ENCODE results near the gene TBX3. TPM values are rescaled to one million over a fixed set of nuclear protein-coding genes. Genes with fewer than 3 reads are reported as not detected.

TBX3 gene
- polyA plus RNA-seq, 1 of the 3 experiments (the other 2 are of a cell fraction) = 10.2 TPM

DNA sequence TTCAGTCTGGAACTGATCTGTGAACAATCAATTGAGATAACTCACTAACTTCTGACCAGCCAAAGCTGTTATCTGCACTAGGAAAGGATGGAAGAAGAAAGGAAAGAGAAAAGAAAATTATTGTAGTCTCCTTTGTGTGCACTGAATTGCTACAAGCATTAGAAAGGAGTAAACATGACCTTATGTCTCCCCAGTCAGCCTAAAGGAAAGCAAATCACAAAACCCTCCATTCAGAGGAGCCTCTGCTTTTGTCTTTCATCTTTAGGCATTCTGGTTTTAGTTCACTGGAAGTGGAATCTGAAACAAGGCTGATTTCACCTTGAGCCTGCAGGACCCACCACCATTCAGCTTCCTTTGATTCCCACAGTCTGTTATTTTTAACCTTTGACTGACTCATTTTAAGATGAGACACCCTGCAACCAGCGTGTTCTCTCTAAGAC, 26.0 kb downstream of the TBX3 start (continued):
- TF ChIP-seq, protein P1, sequence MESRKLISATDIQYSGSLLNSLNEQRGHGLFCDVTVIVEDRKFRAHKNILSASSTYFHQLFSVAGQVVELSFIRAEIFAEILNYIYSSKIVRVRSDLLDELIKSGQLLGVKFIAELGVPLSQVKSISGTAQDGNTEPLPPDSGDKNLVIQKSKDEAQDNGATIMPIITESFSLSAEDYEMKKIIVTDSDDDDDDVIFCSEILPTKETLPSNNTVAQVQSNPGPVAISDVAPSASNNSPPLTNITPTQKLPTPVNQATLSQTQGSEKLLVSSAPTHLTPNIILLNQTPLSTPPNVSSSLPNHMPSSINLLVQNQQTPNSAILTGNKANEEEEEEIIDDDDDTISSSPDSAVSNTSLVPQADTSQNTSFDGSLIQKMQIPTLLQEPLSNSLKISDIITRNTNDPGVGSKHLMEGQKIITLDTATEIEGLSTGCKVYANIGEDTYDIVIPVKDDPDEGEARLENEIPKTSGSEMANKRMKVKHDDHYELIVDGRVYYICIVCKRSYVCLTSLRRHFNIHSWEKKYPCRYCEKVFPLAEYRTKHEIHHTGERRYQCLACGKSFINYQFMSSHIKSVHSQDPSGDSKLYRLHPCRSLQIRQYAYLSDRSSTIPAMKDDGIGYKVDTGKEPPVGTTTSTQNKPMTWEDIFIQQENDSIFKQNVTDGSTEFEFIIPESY (IDR thresholded peaks at IDR 0.05; ENCODE audit: borderline replicate concordance, low read depth) = no peak
- TF ChIP-seq NFIC (IDR thresholded peaks at IDR 0.05; ENCODE audit: borderline replicate concordance) = no peak
- TF ChIP-seq GABPA (IDR thresholded peaks at IDR 0.05; ENCODE audit: low read depth) = no peak
- no peak for TF ChIP-seq SIN3A (IDR thresholded peaks at IDR 0.05; ENCODE audit: borderline replicate concordance, low read depth, low read length)
- TF ChIP-seq FOXM1 (IDR thresholded peaks at IDR 0.05; ENCODE audit: low read depth) = no peak
- TF ChIP-seq JUND (IDR thresholded peaks at IDR 0.05) = no peak
- TF ChIP-seq MEF2A (IDR thresholded peaks at IDR 0.05; ENCODE audit: borderline replicate concordance, low read depth) = no peak
- TF ChIP-seq EZH2phosphoT487 (IDR thresholded peaks at IDR 0.05; ENCODE audit: borderline replicate concordance, low read depth) = no peak
- no peak for TF ChIP-seq CHD2 (IDR thresholded peaks at IDR 0.05; ENCODE audit: low read length, partially characterized antibody)

DNA sequence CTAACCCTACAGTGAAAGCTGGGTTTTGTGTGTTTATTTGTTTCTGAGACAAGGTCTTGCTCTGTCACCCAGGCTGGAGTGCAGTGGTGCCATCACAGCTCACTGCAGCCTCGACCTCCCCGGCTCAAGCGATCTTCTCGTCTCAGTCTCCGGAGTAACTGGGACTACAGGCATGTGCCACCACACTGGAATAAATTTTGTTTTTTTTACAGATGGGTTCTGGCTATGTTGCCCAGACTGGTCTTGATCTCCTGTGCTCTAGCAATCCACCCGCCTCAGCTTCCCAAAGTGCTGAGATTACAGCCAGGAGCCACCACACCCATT, 26.4 kb downstream of the TBX3 start:
- CTCF ChIA-PET = interaction anchor here (1.1 to 4.9 kb wide), 6 partner anchors 10 to 1260 kb away, joined by 3 to 27 read pairs (median 4); no protein-coding TSS in a partner anchor
- Histone ChIP-seq H3K9me3 (no peaks in the 10 kb centered on the region), H3K9ac (no peak overlapping the region), H3K4me3 (ENCODE audit: low read depth in 2 of 2, low read length in 1 of 2) (no peak overlapping the region), H3K4me2 (no peak overlapping the region), H3K79me2 (ENCODE audit: insufficient read depth) (no peaks in the 10 kb centered on the region), H3K27ac (ENCODE audit: low read depth in 2 of 2, low read length in 1 of 2) (no peak overlapping the region), H2AFZ (ENCODE audit: low read depth) (no peak overlapping the region), H3K4me1 (ENCODE audit: control insufficient read depth in 1 of 2, insufficient read depth in 2 of 2, low read depth in 1 of 2, low read length in 1 of 2) (no peaks in the 10 kb centered on the region), H3K36me3 (replicated peaks in 1 of 2; ENCODE audit: control insufficient read depth in 1 of 2, insufficient read depth in 2 of 2, low read length in 1 of 2) (no peaks in the 10 kb centered on the region), H3K9me2 (no peaks in the 10 kb centered on the region), H3F3A (replicated peaks; ENCODE audit: insufficient read depth) (no peaks in the 10 kb centered on the region), H4K20me1 (ENCODE audit: insufficient read depth) (no peaks in the 10 kb centered on the region), H3K27me3 (ENCODE audit: insufficient read depth) (no peaks in the 10 kb centered on the region)
- 92% methylated on average over 6 of the region's 6 CpGs for WGBS (ENCODE audit: low lambda C conversion rate)
- TF ChIP-seq, protein P2, sequence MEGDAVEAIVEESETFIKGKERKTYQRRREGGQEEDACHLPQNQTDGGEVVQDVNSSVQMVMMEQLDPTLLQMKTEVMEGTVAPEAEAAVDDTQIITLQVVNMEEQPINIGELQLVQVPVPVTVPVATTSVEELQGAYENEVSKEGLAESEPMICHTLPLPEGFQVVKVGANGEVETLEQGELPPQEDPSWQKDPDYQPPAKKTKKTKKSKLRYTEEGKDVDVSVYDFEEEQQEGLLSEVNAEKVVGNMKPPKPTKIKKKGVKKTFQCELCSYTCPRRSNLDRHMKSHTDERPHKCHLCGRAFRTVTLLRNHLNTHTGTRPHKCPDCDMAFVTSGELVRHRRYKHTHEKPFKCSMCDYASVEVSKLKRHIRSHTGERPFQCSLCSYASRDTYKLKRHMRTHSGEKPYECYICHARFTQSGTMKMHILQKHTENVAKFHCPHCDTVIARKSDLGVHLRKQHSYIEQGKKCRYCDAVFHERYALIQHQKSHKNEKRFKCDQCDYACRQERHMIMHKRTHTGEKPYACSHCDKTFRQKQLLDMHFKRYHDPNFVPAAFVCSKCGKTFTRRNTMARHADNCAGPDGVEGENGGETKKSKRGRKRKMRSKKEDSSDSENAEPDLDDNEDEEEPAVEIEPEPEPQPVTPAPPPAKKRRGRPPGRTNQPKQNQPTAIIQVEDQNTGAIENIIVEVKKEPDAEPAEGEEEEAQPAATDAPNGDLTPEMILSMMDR (IDR thresholded peaks at IDR 0.05) = no peak
- TF ChIP-seq NRF1 (IDR thresholded peaks at IDR 0.05; ENCODE audit: low read depth, low read length) (no peak), GATA2 (CRISPR knock-in tag; IDR thresholded peaks at IDR 0.05) (no peak), JUND (IDR thresholded peaks at IDR 0.05) (no peak), FOXJ3 (CRISPR knock-in tag; IDR thresholded peaks at IDR 0.05) (no peak)
- TF ChIP-seq, protein P3, sequence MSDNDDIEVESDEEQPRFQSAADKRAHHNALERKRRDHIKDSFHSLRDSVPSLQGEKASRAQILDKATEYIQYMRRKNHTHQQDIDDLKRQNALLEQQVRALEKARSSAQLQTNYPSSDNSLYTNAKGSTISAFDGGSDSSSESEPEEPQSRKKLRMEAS (IDR thresholded peaks at IDR 0.05; ENCODE audit: low read depth) = no peak
- TF ChIP-seq, protein P4, sequence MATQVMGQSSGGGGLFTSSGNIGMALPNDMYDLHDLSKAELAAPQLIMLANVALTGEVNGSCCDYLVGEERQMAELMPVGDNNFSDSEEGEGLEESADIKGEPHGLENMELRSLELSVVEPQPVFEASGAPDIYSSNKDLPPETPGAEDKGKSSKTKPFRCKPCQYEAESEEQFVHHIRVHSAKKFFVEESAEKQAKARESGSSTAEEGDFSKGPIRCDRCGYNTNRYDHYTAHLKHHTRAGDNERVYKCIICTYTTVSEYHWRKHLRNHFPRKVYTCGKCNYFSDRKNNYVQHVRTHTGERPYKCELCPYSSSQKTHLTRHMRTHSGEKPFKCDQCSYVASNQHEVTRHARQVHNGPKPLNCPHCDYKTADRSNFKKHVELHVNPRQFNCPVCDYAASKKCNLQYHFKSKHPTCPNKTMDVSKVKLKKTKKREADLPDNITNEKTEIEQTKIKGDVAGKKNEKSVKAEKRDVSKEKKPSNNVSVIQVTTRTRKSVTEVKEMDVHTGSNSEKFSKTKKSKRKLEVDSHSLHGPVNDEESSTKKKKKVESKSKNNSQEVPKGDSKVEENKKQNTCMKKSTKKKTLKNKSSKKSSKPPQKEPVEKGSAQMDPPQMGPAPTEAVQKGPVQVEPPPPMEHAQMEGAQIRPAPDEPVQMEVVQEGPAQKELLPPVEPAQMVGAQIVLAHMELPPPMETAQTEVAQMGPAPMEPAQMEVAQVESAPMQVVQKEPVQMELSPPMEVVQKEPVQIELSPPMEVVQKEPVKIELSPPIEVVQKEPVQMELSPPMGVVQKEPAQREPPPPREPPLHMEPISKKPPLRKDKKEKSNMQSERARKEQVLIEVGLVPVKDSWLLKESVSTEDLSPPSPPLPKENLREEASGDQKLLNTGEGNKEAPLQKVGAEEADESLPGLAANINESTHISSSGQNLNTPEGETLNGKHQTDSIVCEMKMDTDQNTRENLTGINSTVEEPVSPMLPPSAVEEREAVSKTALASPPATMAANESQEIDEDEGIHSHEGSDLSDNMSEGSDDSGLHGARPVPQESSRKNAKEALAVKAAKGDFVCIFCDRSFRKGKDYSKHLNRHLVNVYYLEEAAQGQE (IDR thresholded peaks at IDR 0.05; ENCODE audit: low read depth, low read length) = no peak
- POLR2A ChIA-PET = no interaction called here
- no peak for DNase-seq
